ENCODE results near the gene EPHB2.

EPHB2 gene

DNA sequence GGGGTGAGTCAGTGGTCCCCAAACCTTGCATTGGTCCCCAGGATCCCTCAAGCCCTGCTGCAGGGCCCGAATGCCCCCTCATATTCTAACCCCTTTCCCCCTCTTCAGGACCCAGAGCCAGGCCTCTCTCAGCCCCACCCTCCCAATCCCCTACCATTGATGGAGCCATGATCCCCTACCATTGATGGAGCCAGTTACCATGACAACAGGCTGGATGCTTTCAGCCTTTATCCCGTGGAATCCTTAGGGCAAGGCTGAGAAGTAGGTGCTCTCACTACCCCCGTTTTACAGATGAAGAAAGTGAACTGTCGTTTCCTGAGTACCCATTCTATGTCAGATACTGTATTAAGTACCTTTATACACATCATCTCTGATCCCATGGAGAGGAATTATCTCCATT, 70.8 kb downstream of the EPHB2 start:
- no peak for DNase-seq (ENCODE audit: low read depth)

- DNase-seq (ENCODE audit: low read depth): no peak
Measured at GRCh38 chr1:22782406-22782805, 71.8 kb downstream of the EPHB2 start.

GRCh38 chr1:22784317-22784716, 73.7 kb downstream of the EPHB2 start:
- DNase-seq (ENCODE audit: low read depth): no peak

DNA sequence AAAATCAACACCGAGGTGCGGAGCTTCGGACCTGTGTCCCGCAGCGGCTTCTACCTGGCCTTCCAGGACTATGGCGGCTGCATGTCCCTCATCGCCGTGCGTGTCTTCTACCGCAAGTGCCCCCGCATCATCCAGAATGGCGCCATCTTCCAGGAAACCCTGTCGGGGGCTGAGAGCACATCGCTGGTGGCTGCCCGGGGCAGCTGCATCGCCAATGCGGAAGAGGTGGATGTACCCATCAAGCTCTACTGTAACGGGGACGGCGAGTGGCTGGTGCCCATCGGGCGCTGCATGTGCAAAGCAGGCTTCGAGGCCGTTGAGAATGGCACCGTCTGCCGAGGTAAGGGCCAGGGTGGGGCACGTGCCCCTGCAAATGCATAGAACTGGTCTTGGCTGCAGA, 74.1 kb downstream of the EPHB2 start:
- DNase-seq (ENCODE audit: low read depth): no peak

DNA sequence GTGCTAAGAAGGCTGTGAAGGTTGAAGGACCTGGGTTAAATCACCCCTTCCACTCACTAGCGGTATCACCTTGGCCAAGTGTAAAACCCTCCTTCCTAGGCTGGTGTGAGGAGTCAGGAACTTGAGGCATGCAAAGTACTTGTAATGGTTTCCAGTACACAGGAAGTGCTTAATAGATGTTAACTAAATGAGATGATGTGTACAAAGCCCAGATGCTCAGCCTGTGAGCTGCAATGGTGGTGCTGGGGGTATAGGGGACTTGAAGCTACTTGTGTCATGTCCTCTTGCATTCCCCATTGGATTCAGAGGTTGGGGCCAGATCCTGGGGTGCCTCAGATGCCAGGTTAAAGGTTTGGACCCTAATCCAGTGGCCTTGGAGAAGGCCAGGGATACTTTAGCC, 75.5 kb downstream of the EPHB2 start:
- DNase-seq (ENCODE audit: low read depth): no peak

GRCh38 chr1:22786719-22787489, 76.3 kb downstream of the EPHB2 start:
- DNase-seq (ENCODE audit: low read depth): no peak

- DNase-seq (ENCODE audit: low read depth): no peak
Measured at GRCh38 chr1:22787636-22788035, 77.0 kb downstream of the EPHB2 start.

DNA sequence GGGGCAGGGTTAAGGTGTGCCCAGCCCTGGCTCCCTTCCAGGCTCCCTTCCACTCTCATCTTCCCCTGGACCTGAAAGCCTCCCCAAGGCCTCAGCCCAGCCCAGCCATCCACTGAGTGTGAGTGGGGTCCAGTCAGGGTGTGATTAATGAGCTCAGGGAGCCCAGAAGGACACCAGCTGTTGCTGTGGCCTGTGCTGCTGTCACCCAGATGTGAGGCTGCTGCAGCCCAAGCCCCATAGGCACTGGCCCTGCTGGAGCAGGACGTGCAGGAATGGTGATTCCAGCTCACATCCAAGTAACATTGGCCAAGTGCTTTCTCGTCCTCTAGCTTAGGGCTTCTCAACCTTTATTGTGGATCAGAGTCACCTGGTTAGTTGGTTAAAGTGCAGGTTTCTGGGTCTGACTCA, 77.6 kb downstream of the EPHB2 start:
- DNase-seq (ENCODE audit: low read depth): no peak

GRCh38 chr1:22789356-22789994, 78.8 kb downstream of the EPHB2 start:
- DNase-seq (ENCODE audit: low read depth): no peak

DNA sequence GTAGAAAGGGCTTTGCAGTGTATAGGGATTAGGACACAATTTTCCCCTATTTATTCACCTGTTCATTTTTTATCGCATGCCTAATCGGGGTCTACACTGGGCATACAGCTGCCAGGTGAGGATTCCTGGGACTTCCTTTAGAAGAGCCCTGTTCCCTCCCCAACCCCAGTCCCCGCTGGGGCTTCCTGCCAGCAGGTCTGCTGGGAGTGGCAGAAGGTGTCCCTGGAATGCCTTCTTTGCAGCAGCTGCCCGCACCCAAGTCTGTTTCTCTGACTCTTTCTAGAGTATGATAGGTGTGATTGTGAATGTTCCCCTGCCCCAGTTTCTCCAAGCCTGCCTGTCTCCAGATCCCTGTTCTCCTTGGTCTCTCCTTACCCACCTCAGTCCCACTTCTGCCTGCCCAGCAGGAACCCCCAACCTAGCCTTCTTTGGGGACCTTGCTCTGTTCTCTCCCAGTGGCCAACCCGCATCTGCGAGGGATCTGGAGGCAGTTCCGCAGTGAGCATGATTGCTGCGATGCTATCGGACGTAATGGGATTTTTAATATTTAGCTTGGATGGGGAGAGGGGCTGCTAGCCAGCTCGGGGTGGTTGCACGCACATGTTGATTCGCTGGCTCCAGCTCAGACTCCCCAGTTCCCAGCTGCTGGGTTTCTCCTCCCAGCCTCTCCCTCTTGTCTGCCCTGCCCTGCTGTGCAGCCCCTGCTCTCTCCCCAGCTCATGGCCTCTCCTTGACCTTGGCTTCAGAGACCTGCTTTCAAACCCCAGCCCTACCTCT, 79.8 kb downstream of the EPHB2 start:
- DNase-seq (ENCODE audit: low read depth): no peak

GRCh38 chr1:22791831-22792347, 81.2 kb downstream of the EPHB2 start:
- no peak for DNase-seq (ENCODE audit: low read depth)

DNA sequence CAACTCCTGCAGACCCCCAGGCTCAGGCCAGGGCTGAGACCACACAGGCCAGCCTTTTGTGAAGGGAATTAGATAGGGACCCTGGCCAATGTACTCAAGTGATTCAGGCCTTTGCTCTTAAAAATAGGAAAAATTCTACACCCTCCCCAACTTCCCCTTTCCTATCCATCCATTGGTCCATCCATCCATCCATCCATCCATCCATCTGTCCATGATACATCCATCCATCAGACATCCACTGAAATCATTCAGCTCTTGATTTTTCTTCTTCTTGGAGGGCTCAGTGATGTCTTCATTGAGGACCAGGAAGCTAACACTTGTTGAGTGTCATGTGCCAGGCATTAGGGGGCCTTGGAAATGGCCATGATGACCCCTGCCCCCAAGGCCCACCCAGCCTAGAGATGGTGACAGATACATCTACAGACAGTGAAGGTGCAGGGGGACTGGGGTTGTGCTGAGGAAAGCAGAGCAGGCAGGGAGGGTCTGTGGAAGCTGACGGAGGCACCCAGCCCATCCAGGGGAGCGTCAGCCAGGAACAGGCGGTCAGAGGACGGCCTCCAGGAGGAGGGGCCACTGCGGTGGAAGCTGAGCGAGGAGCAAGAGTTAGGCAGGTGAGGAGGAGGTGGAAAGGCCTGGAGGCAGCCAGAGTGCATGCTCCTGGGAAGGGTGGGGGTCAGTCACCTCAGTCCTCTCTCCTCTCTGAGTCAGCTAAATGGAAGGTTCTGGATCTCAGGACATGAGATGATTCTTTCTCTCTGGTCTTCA, 81.9 kb downstream of the EPHB2 start:
- no peak for DNase-seq (ENCODE audit: low read depth)

- DNase-seq (ENCODE audit: low read depth): no peak
Measured at GRCh38 chr1:22793647-22794046, 83.0 kb downstream of the EPHB2 start.

GRCh38 chr1:22794647-22795365, 84.2 kb downstream of the EPHB2 start:
- no peak for DNase-seq (ENCODE audit: low read depth)

GRCh38 chr1:22795366-22795714, 84.7 kb downstream of the EPHB2 start:
- DNase-seq (ENCODE audit: low read depth): no peak

GRCh38 chr1:22796642-22797041, 86.0 kb downstream of the EPHB2 start:
- no peak for DNase-seq (ENCODE audit: low read depth)

GRCh38 chr1:22798083-22798482, 87.4 kb downstream of the EPHB2 start:
- no peak for DNase-seq (ENCODE audit: low read depth)

DNA sequence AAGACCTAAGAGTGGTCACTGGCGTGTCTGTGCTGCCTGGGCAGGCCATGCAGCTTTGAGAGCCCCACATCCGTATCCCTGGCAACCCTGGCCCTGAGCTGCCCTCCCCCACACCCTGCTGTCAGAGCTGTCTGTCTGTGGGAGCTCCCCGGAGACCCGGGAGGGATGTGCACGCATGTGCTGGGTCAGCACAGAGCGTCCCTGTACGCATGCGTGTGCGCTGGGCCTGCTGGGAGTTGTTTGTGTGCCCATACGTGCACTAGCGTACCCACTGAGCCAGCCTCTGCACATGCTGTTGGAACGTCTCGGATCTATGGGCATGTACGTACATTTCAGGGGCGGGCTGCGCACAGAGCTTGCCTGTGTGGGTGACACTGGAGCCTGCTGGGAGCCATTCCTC, 89.3 kb downstream of the EPHB2 start:
- DNase-seq (ENCODE audit: low read depth): no peak

GRCh38 chr1:22800629-22801028, 90.0 kb downstream of the EPHB2 start:
- DNase-seq (ENCODE audit: low read depth): no peak

- no peak for DNase-seq (ENCODE audit: low read depth)
Measured at GRCh38 chr1:22801347-22801746, 90.7 kb downstream of the EPHB2 start.

DNA sequence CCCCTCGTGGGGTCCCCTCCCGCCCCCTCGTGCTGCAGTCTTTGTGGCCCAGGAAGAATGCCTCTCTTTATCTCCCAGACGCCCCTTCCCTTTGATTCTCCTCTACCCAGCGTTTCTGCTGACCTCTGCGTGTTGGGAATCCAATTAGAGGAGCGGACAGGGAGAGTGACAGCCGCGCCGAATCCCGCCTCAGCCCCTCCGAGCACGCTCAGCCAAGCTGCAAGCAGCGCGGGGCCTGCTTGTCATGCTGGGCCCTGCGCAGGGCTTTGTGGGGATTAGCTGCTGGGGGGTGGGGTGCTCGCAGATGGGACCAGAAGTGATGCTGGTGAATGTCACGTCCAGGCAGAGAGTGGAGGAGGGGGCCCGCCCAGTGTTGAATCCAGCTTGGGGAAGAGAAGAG, 91.1 kb downstream of the EPHB2 start:
- no peak for DNase-seq (ENCODE audit: low read depth)

GRCh38 chr1:22803833-22804232, 93.2 kb downstream of the EPHB2 start:
- no peak for DNase-seq (ENCODE audit: low read depth)

Data from stimulated activated CD4-positive, alpha-beta T cell treated with anti-CD3 and anti-CD28 coated beads, Interleukin-2, amount 100 ng/mL, for 4 hours (primary cell).